Activated naive CD4-positive, alpha-beta T cell treated with anti-CD3 and anti-CD28 coated beads for 36 hours (primary cell): ENCODE data around the gene SLIT1. TPM values are rescaled to one million over a fixed set of nuclear protein-coding genes. Genes with fewer than 3 reads are reported as not detected.

Experiments
- CTCF ChIA-PET: fragments of 350-600 bp; sonication (Branson Sonifier 250); formaldehyde crosslinking; loops from one replicate; lab custom pipeline; 2021; ENCODE audit warnings: antibody characterized with exemption; lab: Charles Lee
- DNase-seq: peaks from one replicate; pipeline ENCODE4 v3.0.0-alpha.2; 2020
- H3K27ac Mint-ChIP-seq: one replicate; pipeline ENCODE4 v1.8.0; 2021; ENCODE audit warnings: mild to moderate bottlenecking, mixed read lengths
- H3K27me3 Mint-ChIP-seq: one replicate; pipeline ENCODE4 v1.8.0; 2021; ENCODE audit warnings: low read depth, mixed read lengths
- H3K36me3 Mint-ChIP-seq: one replicate; pipeline ENCODE4 v1.8.0; 2021; ENCODE audit warnings: low read depth, mixed read lengths
- H3K4me1 Mint-ChIP-seq: one replicate; pipeline ENCODE4 v1.8.0; 2021; ENCODE audit warnings: low read depth, mixed read lengths
- H3K4me3 Mint-ChIP-seq: one replicate; pipeline ENCODE4 v1.8.0; 2021; ENCODE audit warnings: mild to moderate bottlenecking, moderate library complexity, mixed read lengths
- H3K9me3 Mint-ChIP-seq: one replicate; pipeline ENCODE4 v1.8.0; 2021; ENCODE audit warnings: mixed read lengths
- intact Hi-C: fragments of 100-400 bp; cut with micrococcal nuclease; formaldehyde crosslinking; loops from one replicate; pipeline ENCODE4 v1.15.1; 2023
- total RNA-seq, 2 experiments: library from RNA; stranded (reverse); gene quantifications; one replicate each; pipeline ENCODE4 v1.2.3, GENCODE V29; 2021

The SLIT1 gene
- total RNA-seq, 2 experiments from 2014 or later: 0.44 to 0.60 TPM

- Mint-ChIP-seq H3K27me3 (peaks cover under 1% of the 10 kb centered on the region), H3K4me1 (no peaks in the 10 kb centered on the region), H3K36me3 (no peaks in the 10 kb centered on the region), H3K27ac (no peak overlapping the region), H3K9me3 (no peaks in the 10 kb centered on the region), H3K4me3 (no peak overlapping the region)
- intact Hi-C loops: loop anchor here (5.0 kb wide), 1 partner anchor 47 kb away; no protein-coding TSS in a partner anchor
- no peak for DNase-seq
- CTCF ChIA-PET: no interaction called here
Observed at GRCh38 chr10:97134983-97135382, 50.8 kb downstream of the SLIT1 start.

GRCh38 chr10:97134110-97134509 is 51.6 kb downstream of the SLIT1 start:
- Mint-ChIP-seq H3K27ac (no peak overlapping the region), H3K36me3 (no peaks in the 10 kb centered on the region), H3K4me1 (no peaks in the 10 kb centered on the region), H3K4me3 (no peak overlapping the region), H3K27me3 (no peaks in the 10 kb centered on the region), H3K9me3 (no peaks in the 10 kb centered on the region)
- no peak for DNase-seq
- intact Hi-C loops: no loop called here
- CTCF ChIA-PET: no interaction called here

GRCh38 chr10:97132273-97132672 is 53.5 kb downstream of the SLIT1 start:
- no peaks in the 10 kb centered on the region for H3K36me3 Mint-ChIP-seq
- no peak overlapping the region for H3K4me3 Mint-ChIP-seq
- CTCF ChIA-PET: interaction anchor here (1.0 to 1.4 kb wide), 2 partner anchors 14 to 78 kb away, joined by 3 to 7 read pairs; no protein-coding TSS in a partner anchor
- no peak for DNase-seq
- H3K4me1 Mint-ChIP-seq: no peaks in the 10 kb centered on the region
- intact Hi-C loops: no loop called here
- H3K27me3 Mint-ChIP-seq: no peaks in the 10 kb centered on the region
- H3K9me3 Mint-ChIP-seq: no peaks in the 10 kb centered on the region
- H3K27ac Mint-ChIP-seq: no peak overlapping the region

- intact Hi-C loops: no loop called here
- Mint-ChIP-seq H3K27ac (no peak overlapping the region), H3K36me3 (no peaks in the 10 kb centered on the region), H3K27me3 (no peaks in the 10 kb centered on the region), H3K9me3 (no peaks in the 10 kb centered on the region), H3K4me1 (no peaks in the 10 kb centered on the region), H3K4me3 (no peak overlapping the region)
- CTCF ChIA-PET: interaction anchor here (1.4 kb wide), 1 partner anchor 79 kb away, joined by 7 read pairs; no protein-coding TSS in a partner anchor
- DNase-seq: no peak
Observed at GRCh38 chr10:97131666-97132065, 54.1 kb downstream of the SLIT1 start.

- intact Hi-C loops: no loop called here
- DNase-seq: no peak
- H3K4me1 Mint-ChIP-seq: no peaks in the 10 kb centered on the region
- H3K9me3 Mint-ChIP-seq: no peaks in the 10 kb centered on the region
- no peak overlapping the region for H3K27ac Mint-ChIP-seq
- no peak overlapping the region for H3K4me3 Mint-ChIP-seq
- no peaks in the 10 kb centered on the region for H3K36me3 Mint-ChIP-seq
- CTCF ChIA-PET: interaction anchor here (1.4 kb wide), 1 partner anchor 79 kb away, joined by 7 read pairs; no protein-coding TSS in a partner anchor
- no peaks in the 10 kb centered on the region for H3K27me3 Mint-ChIP-seq
Observed at GRCh38 chr10:97131181-97131628, 54.6 kb downstream of the SLIT1 start.

- DNase-seq: no peak
- Mint-ChIP-seq H3K36me3 (no peaks in the 10 kb centered on the region), H3K4me1 (no peaks in the 10 kb centered on the region), H3K27ac (no peak overlapping the region), H3K27me3 (no peaks in the 10 kb centered on the region), H3K9me3 (no peaks in the 10 kb centered on the region), H3K4me3 (no peak overlapping the region)
- CTCF ChIA-PET: interaction anchor here (0.7 to 1.0 kb wide), 2 partner anchors 17 to 48 kb away, joined by 3 read pairs; no protein-coding TSS in a partner anchor
- intact Hi-C loops: no loop called here
Observed at GRCh38 chr10:97129666-97130065, 56.1 kb downstream of the SLIT1 start.

- DNase-seq: no peak
- H3K27ac Mint-ChIP-seq: no peak overlapping the region
- H3K36me3 Mint-ChIP-seq: no peaks in the 10 kb centered on the region
- CTCF ChIA-PET: interaction anchor here (1.0 to 3.7 kb wide), 3 partner anchors 9 to 82 kb away, joined by 3 to 12 read pairs (median 3); no protein-coding TSS in a partner anchor
- no peaks in the 10 kb centered on the region for H3K9me3 Mint-ChIP-seq
- no peak overlapping the region for H3K4me3 Mint-ChIP-seq
- no peaks in the 10 kb centered on the region for H3K4me1 Mint-ChIP-seq
- no peaks in the 10 kb centered on the region for H3K27me3 Mint-ChIP-seq
- intact Hi-C loops: no loop called here
Observed at GRCh38 chr10:97128516-97129154, 57.1 kb downstream of the SLIT1 start.

- intact Hi-C loops: no loop called here
- no peaks in the 10 kb centered on the region for H3K36me3 Mint-ChIP-seq
- no peaks in the 10 kb centered on the region for H3K27me3 Mint-ChIP-seq
- no peak for DNase-seq
- CTCF ChIA-PET: interaction anchor here (3.7 kb wide), 1 partner anchor 82 kb away, joined by 12 read pairs; no protein-coding TSS in a partner anchor
- no peak overlapping the region for H3K4me3 Mint-ChIP-seq
- H3K27ac Mint-ChIP-seq: no peak overlapping the region
- H3K4me1 Mint-ChIP-seq: no peaks in the 10 kb centered on the region
- H3K9me3 Mint-ChIP-seq: no peaks in the 10 kb centered on the region
Observed at GRCh38 chr10:97128039-97128492, 57.7 kb downstream of the SLIT1 start.

- no peaks in the 10 kb centered on the region for H3K9me3 Mint-ChIP-seq
- intact Hi-C loops: no loop called here
- CTCF ChIA-PET: interaction anchor here (3.7 kb wide), 1 partner anchor 83 kb away, joined by 12 read pairs; no protein-coding TSS in a partner anchor
- no peaks in the 10 kb centered on the region for H3K27me3 Mint-ChIP-seq
- no peak overlapping the region for H3K4me3 Mint-ChIP-seq
- H3K27ac Mint-ChIP-seq: no peak overlapping the region
- no peaks in the 10 kb centered on the region for H3K36me3 Mint-ChIP-seq
- DNase-seq: no peak
- no peaks in the 10 kb centered on the region for H3K4me1 Mint-ChIP-seq
Observed at GRCh38 chr10:97127509-97127908, 58.2 kb downstream of the SLIT1 start.

- no peak overlapping the region for H3K27ac Mint-ChIP-seq
- intact Hi-C loops: no loop called here
- H3K27me3 Mint-ChIP-seq: peaks cover 1% of the 10 kb centered on the region
- H3K36me3 Mint-ChIP-seq: no peaks in the 10 kb centered on the region
- no peaks in the 10 kb centered on the region for H3K4me1 Mint-ChIP-seq
- H3K4me3 Mint-ChIP-seq: no peak overlapping the region
- CTCF ChIA-PET: interaction anchor here (0.6 to 1.3 kb wide), 5 partner anchors 22 to 398 kb away, joined by 3 to 6 read pairs (median 5); no protein-coding TSS in a partner anchor
- H3K9me3 Mint-ChIP-seq: no peaks in the 10 kb centered on the region
- DNase-seq: no peak
Observed at GRCh38 chr10:97124211-97124610, 61.5 kb downstream of the SLIT1 start.

GRCh38 chr10:97123765-97124164 is 62.0 kb downstream of the SLIT1 start:
- Mint-ChIP-seq H3K27me3 (peaks cover 1% of the 10 kb centered on the region), H3K36me3 (no peaks in the 10 kb centered on the region), H3K27ac (no peak overlapping the region), H3K4me3 (no peak overlapping the region), H3K9me3 (no peaks in the 10 kb centered on the region), H3K4me1 (no peaks in the 10 kb centered on the region)
- CTCF ChIA-PET: interaction anchor here (0.6 to 1.2 kb wide), 5 partner anchors 21 to 398 kb away, joined by 3 to 6 read pairs (median 5); no protein-coding TSS in a partner anchor
- intact Hi-C loops: no loop called here
- no peak for DNase-seq

GRCh38 chr10:97121041-97121440 is 64.7 kb downstream of the SLIT1 start:
- CTCF ChIA-PET: interaction anchor here (0.8 to 3.2 kb wide), 3 partner anchors 49 to 89 kb away, joined by 3 to 9 read pairs (median 3); no protein-coding TSS in a partner anchor
- no peak for DNase-seq
- no peak overlapping the region for H3K27ac Mint-ChIP-seq
- peaks cover 1% of the 10 kb centered on the region for H3K27me3 Mint-ChIP-seq
- H3K4me3 Mint-ChIP-seq: no peak overlapping the region
- H3K4me1 Mint-ChIP-seq: no peaks in the 10 kb centered on the region
- H3K36me3 Mint-ChIP-seq: no peaks in the 10 kb centered on the region
- H3K9me3 Mint-ChIP-seq: no peaks in the 10 kb centered on the region
- intact Hi-C loops: no loop called here
